ENCODE data around the gene RASD2. TPM values are rescaled to one million over a fixed set of nuclear protein-coding genes. Genes with fewer than 3 reads are reported as not detected.

RASD2 gene
- total and polyA plus RNA-seq, 8 donors = 0.28 to 1.4 (median 0.59) TPM

GRCh38 chr22:35569916-35570315, 29.3 kb downstream of the RASD2 start:
- TF ChIP-seq, protein P1, sequence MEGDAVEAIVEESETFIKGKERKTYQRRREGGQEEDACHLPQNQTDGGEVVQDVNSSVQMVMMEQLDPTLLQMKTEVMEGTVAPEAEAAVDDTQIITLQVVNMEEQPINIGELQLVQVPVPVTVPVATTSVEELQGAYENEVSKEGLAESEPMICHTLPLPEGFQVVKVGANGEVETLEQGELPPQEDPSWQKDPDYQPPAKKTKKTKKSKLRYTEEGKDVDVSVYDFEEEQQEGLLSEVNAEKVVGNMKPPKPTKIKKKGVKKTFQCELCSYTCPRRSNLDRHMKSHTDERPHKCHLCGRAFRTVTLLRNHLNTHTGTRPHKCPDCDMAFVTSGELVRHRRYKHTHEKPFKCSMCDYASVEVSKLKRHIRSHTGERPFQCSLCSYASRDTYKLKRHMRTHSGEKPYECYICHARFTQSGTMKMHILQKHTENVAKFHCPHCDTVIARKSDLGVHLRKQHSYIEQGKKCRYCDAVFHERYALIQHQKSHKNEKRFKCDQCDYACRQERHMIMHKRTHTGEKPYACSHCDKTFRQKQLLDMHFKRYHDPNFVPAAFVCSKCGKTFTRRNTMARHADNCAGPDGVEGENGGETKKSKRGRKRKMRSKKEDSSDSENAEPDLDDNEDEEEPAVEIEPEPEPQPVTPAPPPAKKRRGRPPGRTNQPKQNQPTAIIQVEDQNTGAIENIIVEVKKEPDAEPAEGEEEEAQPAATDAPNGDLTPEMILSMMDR (IDR thresholded peaks at IDR 0.05) = no peak
- FAIRE-seq (no peak), ATAC-seq (peak in 1 of 4 donors; percentile 9), DNase-seq (no peak)
- Histone ChIP-seq H3K27me3 (no peaks in the 10 kb centered on the region), H3K27ac (peak overlapping the region in 3 of 4 donors; percentile 8 to 46 (median 11)), H3K4me3 (no peak overlapping the region), H3K36me3 (no peaks in the 10 kb centered on the region), H3K4me1 (peaks cover 0 to 13% (median 7%) of the 10 kb centered on the region in 3 donors), H3K9me3 (no peaks in the 10 kb centered on the region)
- 88 to 89% methylated on average over 13 of the region's 13 CpGs for WGBS, 2 donors
- intact Hi-C loops (cut with DNase I) = no loop called here

- no peaks in the 10 kb centered on the region for H3K27me3 ChIP-seq
- intact Hi-C loops (cut with DNase I) = no loop called here
- ATAC-seq (no peak), FAIRE-seq (no peak), DNase-seq (no peak)
- TF ChIP-seq, protein P1 (IDR thresholded peaks at IDR 0.05) = no peak
- no peaks in the 10 kb centered on the region for H3K36me3 ChIP-seq
- no peak overlapping the region for H3K27ac ChIP-seq
- H3K4me1 ChIP-seq = peaks cover 0 to 13% (median 7%) of the 10 kb centered on the region in 3 donors
- no peaks in the 10 kb centered on the region for H3K9me3 ChIP-seq
- H3K4me3 ChIP-seq = no peak overlapping the region
- WGBS, 2 donors = 76 to 84% methylated on average over 14 of the region's 14 CpGs
Measured at GRCh38 chr22:35570686-35571194, 30.1 kb downstream of the RASD2 start.

DNA sequence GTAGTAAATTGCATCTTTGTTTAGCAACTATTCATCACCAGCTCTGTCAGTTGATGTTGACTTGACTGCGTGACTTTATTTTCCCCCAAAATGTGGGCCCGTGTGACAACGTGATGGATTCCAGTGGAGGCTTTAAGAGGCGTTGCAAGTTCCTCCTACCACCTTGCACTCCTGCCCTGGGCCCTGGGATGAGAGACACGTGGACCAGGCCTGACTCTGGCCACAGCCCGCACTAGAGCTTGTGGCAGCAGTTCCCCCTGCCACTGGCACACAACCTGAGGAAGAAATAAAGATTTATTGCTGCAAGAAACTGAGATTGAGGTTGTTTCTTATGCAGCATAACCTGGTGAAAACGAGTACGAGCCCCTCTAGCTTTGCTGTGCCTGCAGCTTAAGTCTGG, 31.9 kb downstream of the RASD2 start:
- ATAC-seq (no peak), FAIRE-seq (no peak), DNase-seq (no peak)
- no peak overlapping the region for H3K4me3 ChIP-seq
- TF ChIP-seq, protein P1 (IDR thresholded peaks at IDR 0.05) = no peak
- H3K4me1 ChIP-seq = peaks cover 0 to 13% (median 7%) of the 10 kb centered on the region in 3 donors
- intact Hi-C loops (cut with DNase I) = no loop called here
- no peak overlapping the region for H3K27ac ChIP-seq
- no peaks in the 10 kb centered on the region for H3K36me3 ChIP-seq
- H3K9me3 ChIP-seq = no peaks in the 10 kb centered on the region
- H3K27me3 ChIP-seq = no peaks in the 10 kb centered on the region
- WGBS, 2 donors = 75 to 76% methylated on average over 8 of the region's 8 CpGs

DNA sequence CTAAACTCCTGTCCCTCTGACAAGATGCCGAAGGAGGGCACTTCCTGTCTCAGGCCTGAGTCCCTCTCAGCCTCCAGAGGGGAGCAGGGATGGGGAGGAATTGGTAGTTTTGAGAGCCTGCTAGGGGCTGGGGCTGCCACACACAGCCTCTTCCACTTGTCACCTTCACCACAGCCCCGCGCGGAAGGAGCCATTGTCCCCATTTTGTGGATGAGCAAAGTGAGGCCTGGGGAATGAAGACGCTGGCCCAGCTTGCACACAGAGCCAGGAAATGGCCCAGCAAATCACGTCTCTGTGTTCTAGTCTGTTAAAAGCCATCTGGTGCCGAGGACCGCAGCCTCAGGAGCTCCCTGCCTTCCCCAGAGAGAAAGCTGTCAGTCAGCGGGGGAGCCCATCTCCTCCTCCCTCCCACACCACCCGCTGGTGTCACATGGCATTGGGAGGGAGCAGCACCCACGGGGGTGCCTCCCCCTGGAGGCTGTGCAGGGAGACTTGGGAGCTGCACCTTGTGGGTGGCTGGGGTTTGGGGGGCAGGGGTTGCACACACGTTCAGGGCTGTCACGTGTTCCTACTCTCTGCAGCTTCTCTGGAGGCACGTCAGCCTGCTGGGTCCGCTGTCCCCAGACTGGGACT, 34.6 kb downstream of the RASD2 start:
- Histone ChIP-seq H3K36me3 (no peaks in the 10 kb centered on the region), H3K27me3 (no peaks in the 10 kb centered on the region), H3K27ac (no peak overlapping the region), H3K4me3 (no peak overlapping the region), H3K9me3 (no peaks in the 10 kb centered on the region), H3K4me1 (no peaks in the 10 kb centered on the region)
- FAIRE-seq = no peak
- no peak for DNase-seq
- WGBS, 2 donors = 56 to 57% methylated on average over 15 of the region's 15 CpGs
- TF ChIP-seq, protein P1 (IDR thresholded peaks at IDR 0.05) = no peak
- ATAC-seq = no peak
- intact Hi-C loops (cut with DNase I) = no loop called here

- H3K36me3 ChIP-seq = no peaks in the 10 kb centered on the region
- no peak for FAIRE-seq
- 77 to 85% methylated on average over 8 of the region's 8 CpGs for WGBS, 2 donors
- H3K4me3 ChIP-seq = no peak overlapping the region
- TF ChIP-seq, protein P1 (IDR thresholded peaks at IDR 0.05) = no peak
- H3K27ac ChIP-seq = no peak overlapping the region
- intact Hi-C loops (cut with DNase I) = no loop called here
- no peak for DNase-seq
- H3K9me3 ChIP-seq = no peaks in the 10 kb centered on the region
- H3K4me1 ChIP-seq = no peaks in the 10 kb centered on the region
- H3K27me3 ChIP-seq = no peaks in the 10 kb centered on the region
- ATAC-seq = no peak
Measured at GRCh38 chr22:35576671-35577070, 36.0 kb downstream of the RASD2 start.

Measured in pancreas (tissue), 10 donors.